GM12864 (cell line): Measurements from ENCODE around the gene TEDC1.

Source experiments
- DNase-seq: peaks from one replicate; pipeline ENCODE4 v3.0.0-alpha.2; 2011; ENCODE audit warnings: low read depth
- H3K4me3 ChIP-seq: 2 replicates; pipeline ENCODE4 v1.5.1; 2011; ENCODE audit warnings: mild to moderate bottlenecking, low read depth, low read length, control low read depth
- CTCF ChIP-seq: IDR thresholded peaks from 2 replicates; pipeline ENCODE4 v1.5.1; 2011; ENCODE audit warnings: low read depth, mild to moderate bottlenecking, moderate library complexity, low read length, control low read depth, inconsistent platforms; ENCODE audit errors: missing control alignments

TEDC1 gene

GRCh38 chr14:105486974-105487448 is 4.0 kb upstream of the TEDC1 start:
- H3K4me3 ChIP-seq, result peak overlapping the region; percentile 85
- DNase-seq, result no peak
- TF ChIP-seq CTCF, result no peak

- H3K4me3 ChIP-seq, result peak overlapping the region; percentile 85
- DNase-seq, result no peak
- TF ChIP-seq CTCF, result no peak
Measured at GRCh38 chr14:105487449-105487985, 3.5 kb upstream of the TEDC1 start.

GRCh38 chr14:105487986-105488777 is 2.9 kb upstream of the TEDC1 start:
- peak overlapping the region; percentile 85 for H3K4me3 ChIP-seq
- no peak for DNase-seq
- TF ChIP-seq CTCF, result no peak

GRCh38 chr14:105488781-105489541 is 2.1 kb upstream of the TEDC1 start:
- peak overlapping the region; percentile 85 for H3K4me3 ChIP-seq
- no peak for DNase-seq
- TF ChIP-seq CTCF, result no peak

GRCh38 chr14:105489542-105490266 is 1.3 kb upstream of the TEDC1 start:
- H3K4me3 ChIP-seq, result peak overlapping the region; percentile 85
- peak; percentile 84 for DNase-seq
- peak; percentile 80 for TF ChIP-seq CTCF

- no peak for TF ChIP-seq CTCF
- H3K4me3 ChIP-seq, result peak overlapping the region; percentile 85
- no peak for DNase-seq
Measured at GRCh38 chr14:105490267-105490571, 827 bp upstream of the TEDC1 start.
